Peyer's patch (tissue), 4 donors: ENCODE measurements around the gene AK1. TPM values are rescaled to one million over a fixed set of nuclear protein-coding genes. Genes with fewer than 3 reads are reported as not detected.

ENCODE experiments used
- DNase-seq, 3 donors: peaks; one replicate each; pipeline ENCODE4 v3.0.0-alpha.2; 2017 to 2019
- H3K27ac ChIP-seq, 4 donors: fragments of 200-600 bp; sonication (generic); one replicate each; pipeline ENCODE4 v1.5.1; 2016 to 2019
- H3K27me3 ChIP-seq, 2 donors: fragments of 200-600 bp; sonication (generic); one replicate each; pipeline ENCODE4 v1.5.1; 2019
- H3K36me3 ChIP-seq, 3 donors: fragments of 200-600 bp; sonication (generic); one replicate each; pipeline ENCODE4 v1.5.1; 2016 to 2019
- H3K4me1 ChIP-seq, 4 donors: fragments of 200-600 bp; sonication (generic); one replicate each; pipeline ENCODE4 v1.5.1; 2016 to 2019
- H3K4me3 ChIP-seq, 4 donors: fragments of 200-600 bp; sonication (generic); 1 replicate in 3 of 4; 2 replicates in 1 of 4; pipeline ENCODE4 v1.5.1; 2016 to 2019; ENCODE audit warnings: mild to moderate bottlenecking in 1 of 4
- H3K9me3 ChIP-seq, 4 donors: fragments of 200-600 bp; sonication (generic); one replicate each; pipeline ENCODE4 v1.5.1; 2016 to 2019; ENCODE audit warnings: mild to moderate bottlenecking in 1 of 4
- CTCF ChIP-seq, 6 experiments: fragments of 450-650 bp in 4 of 6; fragments of 200-600 bp in 2 of 6; sonication (generic) in 1 of 6; IDR thresholded peaks; one replicate each; pipeline ENCODE4 v1.5.1; 2017 to 2019; ENCODE audit warnings: antibody characterized with exemption in 6 of 6, mild to moderate bottlenecking in 3 of 6, moderate library complexity in 1 of 6
- POLR2A ChIP-seq, 2 donors: fragments of 450-650 bp; IDR thresholded peaks; one replicate each; pipeline ENCODE4 v1.5.1; 2017; ENCODE audit warnings: antibody characterized with exemption in 2 of 2, mild to moderate bottlenecking in 2 of 2, moderate library complexity in 2 of 2
- small RNA-seq, 2 donors: library from RNA; depleted of rRNA; stranded (forward); fragments of <200 nt; gene quantifications; one replicate each; pipeline ENCODE3, GENCODE V24; 2016
- total RNA-seq, 4 donors: library from RNA; depleted of rRNA; stranded (reverse); fragments of >200 nt; gene quantifications; one replicate each; pipeline ENCODE4 v1.1.0, GENCODE V29; 2016

Gene AK1
- total RNA-seq, 4 donors from 2014 or later: 2.5 to 22.3 (median 18.4) TPM

- no peak overlapping the region for H3K27ac ChIP-seq
- H3K9me3 ChIP-seq: no peaks in the 10 kb centered on the region
- peaks cover 0 to 8% (median 0%) of the 10 kb centered on the region in 4 donors for H3K4me1 ChIP-seq
- DNase-seq: no peak
- H3K4me3 ChIP-seq: no peak overlapping the region
- TF ChIP-seq CTCF (IDR thresholded peaks at IDR 0.05) (no peak), POLR2A (IDR thresholded peaks at IDR 0.05) (no peak)
- peaks cover 0 to 22% (median 0%) of the 10 kb centered on the region in 3 donors for H3K36me3 ChIP-seq
- H3K27me3 ChIP-seq: no peaks in the 10 kb centered on the region
Measured at GRCh38 chr9:127822108-127822507, 55.4 kb downstream of the AK1 start.

GRCh38 chr9:127818574-127818973 lies 58.9 kb downstream of the AK1 start:
- H3K27ac ChIP-seq: no peak overlapping the region
- no peak overlapping the region for H3K4me3 ChIP-seq
- no peak for TF ChIP-seq CTCF (IDR thresholded peaks at IDR 0.05)
- TF ChIP-seq POLR2A (IDR thresholded peaks at IDR 0.05): no peak
- no peaks in the 10 kb centered on the region for H3K9me3 ChIP-seq
- H3K4me1 ChIP-seq: no peaks in the 10 kb centered on the region
- no peak for DNase-seq
- no peaks in the 10 kb centered on the region for H3K27me3 ChIP-seq
- H3K36me3 ChIP-seq: peaks cover 0 to 58% (median 0%) of the 10 kb centered on the region in 3 donors

GRCh38 chr9:127817881-127818434 lies 59.5 kb downstream of the AK1 start:
- H3K27me3 ChIP-seq: no peaks in the 10 kb centered on the region
- no peak overlapping the region for H3K27ac ChIP-seq
- H3K4me3 ChIP-seq: no peak overlapping the region
- H3K9me3 ChIP-seq: no peaks in the 10 kb centered on the region
- no peaks in the 10 kb centered on the region for H3K4me1 ChIP-seq
- peaks cover 0 to 64% (median 0%) of the 10 kb centered on the region in 3 donors for H3K36me3 ChIP-seq
- peak in 1 of 3 donors; percentile 47 for DNase-seq
- TF ChIP-seq POLR2A (IDR thresholded peaks at IDR 0.05): no peak
- TF ChIP-seq CTCF (IDR thresholded peaks at IDR 0.05): no peak

- H3K27ac ChIP-seq: no peak overlapping the region
- H3K4me3 ChIP-seq: no peak overlapping the region
- H3K9me3 ChIP-seq: no peaks in the 10 kb centered on the region
- peaks cover 0 to 75% (median 0%) of the 10 kb centered on the region in 3 donors for H3K36me3 ChIP-seq
- no peaks in the 10 kb centered on the region for H3K27me3 ChIP-seq
- no peak for TF ChIP-seq CTCF (IDR thresholded peaks at IDR 0.05)
- TF ChIP-seq POLR2A (IDR thresholded peaks at IDR 0.05): no peak
- H3K4me1 ChIP-seq: no peaks in the 10 kb centered on the region
- no peak for DNase-seq
Measured at GRCh38 chr9:127816728-127817127, 60.7 kb downstream of the AK1 start.

Small RNA genes within 50 kb of the gene (small RNA-seq; reads per million reads assigned to genes)
- gene MIR4672 (0 reads per million in 2 donors), gene RF00019 (0 reads per million in 2 donors), gene RNA5SP296 (0 reads per million in 2 donors)

Other genes with a start within 250 kb of the AK1 start
- gene CFAP157, start 170.7 kb downstream of the AK1 start, total RNA-seq: under 1 TPM in 1 of 4 donors, not detected in 3; 0.27 TPM
- gene PTRH1, start 162.0 kb downstream of the AK1 start, total RNA-seq: 10 to 100 TPM in 1 of 4 donors, 1 to 10 TPM in 2, not detected in 1; 5.2 to 14.9 (median 7.9) TPM
- gene TTC16, start 161.6 kb downstream of the AK1 start, total RNA-seq: not detected
- 10 to 100 TPM; 26.4 to 70.9 (median 35.4) TPM for gene TOR2A, start 142.4 kb downstream of the AK1 start, total RNA-seq
- 10 to 100 TPM in 1 of 4 donors, 1 to 10 TPM in 3; 1.4 to 22.3 (median 4.1) TPM for gene SH2D3C, start 99.0 kb downstream of the AK1 start, total RNA-seq
- gene CDK9, start 91.6 kb downstream of the AK1 start, total RNA-seq: 100 to 1,000 TPM in 1 of 4 donors, 10 to 100 TPM in 3; 53.6 to 116 (median 83.9) TPM
- gene FPGS, start 74.8 kb downstream of the AK1 start, total RNA-seq: 100 to 1,000 TPM in 1 of 4 donors, 10 to 100 TPM in 3; 46.1 to 105 (median 71.5) TPM
- gene ENG, start 23.0 kb downstream of the AK1 start, total RNA-seq: 10 to 100 TPM in 3 of 4 donors, 1 to 10 TPM in 1; 7.0 to 49.5 (median 25.0) TPM
- gene ST6GALNAC6, start 21.9 kb upstream of the AK1 start, total RNA-seq: 10 to 100 TPM in 3 of 4 donors, 1 to 10 TPM in 1; 7.7 to 88.3 (median 18.9) TPM
- gene ST6GALNAC4, start 39.4 kb upstream of the AK1 start, total RNA-seq: 100 to 1,000 TPM in 1 of 4 donors, 10 to 100 TPM in 3; 39.9 to 119 (median 46.7) TPM
- gene PIP5KL1, start 53.1 kb upstream of the AK1 start, total RNA-seq: 1 to 10 TPM in 1 of 4 donors, not detected in 3; 2.5 TPM
- gene DPM2, start 60.2 kb upstream of the AK1 start, total RNA-seq: 10 to 100 TPM; 20.6 to 27.3 (median 22.1) TPM
- 100 to 1,000 TPM in 3 of 4 donors, 10 to 100 TPM in 1; 71.8 to 219 (median 122) TPM for gene EEIG1, start 103.3 kb upstream of the AK1 start, total RNA-seq
- 10 to 100 TPM in 2 of 4 donors, 1 to 10 TPM in 2; 7.4 to 26.1 (median 11.8) TPM for gene NAIF1, start 189.6 kb upstream of the AK1 start, total RNA-seq
- gene SLC25A25, start 190.6 kb upstream of the AK1 start, total RNA-seq: 10 to 100 TPM; 18.2 to 44.1 (median 28.2) TPM